GM12875 (cell line): ENCODE results near the gene SORCS2.

ENCODE experiments used
- H3K4me3 ChIP-seq: one replicate; pipeline ENCODE4 v1.5.1; 2011; ENCODE audit warnings: low read depth, low read length, control low read depth
- TF ChIP-seq, protein P1 (sequence below): IDR thresholded peaks from 2 replicates; pipeline ENCODE4 v1.5.1; 2011; ENCODE audit warnings: low read depth, mild to moderate bottlenecking, control low read depth, inconsistent platforms, low read length, moderate library complexity, borderline replicate concordance; ENCODE audit not compliant: insufficient read depth

The SORCS2 gene

DNA sequence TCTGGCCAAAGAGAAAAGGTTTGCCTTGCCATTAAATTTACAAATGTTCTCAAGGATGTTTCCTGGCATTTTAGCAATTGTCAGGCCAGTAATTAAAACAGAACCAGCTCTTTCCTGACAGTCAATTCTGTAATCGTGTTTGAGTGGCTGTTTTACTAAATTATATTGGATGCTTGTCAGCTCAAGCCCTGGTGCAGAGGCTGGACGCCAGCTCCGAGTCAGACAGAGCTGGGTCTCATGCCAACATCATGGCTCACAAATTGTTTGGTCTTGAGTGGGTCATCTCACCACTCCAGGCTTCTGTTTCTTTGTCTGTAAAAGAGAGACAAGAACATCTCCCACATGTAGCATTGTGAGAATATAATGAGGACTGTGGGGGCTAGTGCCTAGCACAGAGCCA, 432.7 kb downstream of the SORCS2 start:
- no peak overlapping the region for H3K4me3 ChIP-seq

DNA sequence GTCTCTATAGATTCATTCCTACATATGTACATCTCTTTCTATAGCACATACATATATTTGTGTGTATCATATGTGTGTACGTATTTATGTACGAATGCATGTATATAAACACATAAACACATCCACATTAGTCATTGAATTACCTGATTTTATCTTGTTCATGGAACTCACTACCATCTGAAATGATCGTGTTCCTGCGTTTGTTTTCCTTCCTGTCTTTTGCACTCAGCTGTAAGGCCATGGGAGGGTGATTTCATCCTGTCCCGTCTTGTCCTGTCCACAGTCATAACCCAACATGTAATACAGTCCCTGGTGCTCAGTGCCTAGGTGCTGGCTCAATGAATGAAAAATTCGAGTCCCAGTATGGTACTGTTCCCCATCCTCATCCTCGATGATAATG, 434.2 kb downstream of the SORCS2 start:
- TF ChIP-seq, protein P1, sequence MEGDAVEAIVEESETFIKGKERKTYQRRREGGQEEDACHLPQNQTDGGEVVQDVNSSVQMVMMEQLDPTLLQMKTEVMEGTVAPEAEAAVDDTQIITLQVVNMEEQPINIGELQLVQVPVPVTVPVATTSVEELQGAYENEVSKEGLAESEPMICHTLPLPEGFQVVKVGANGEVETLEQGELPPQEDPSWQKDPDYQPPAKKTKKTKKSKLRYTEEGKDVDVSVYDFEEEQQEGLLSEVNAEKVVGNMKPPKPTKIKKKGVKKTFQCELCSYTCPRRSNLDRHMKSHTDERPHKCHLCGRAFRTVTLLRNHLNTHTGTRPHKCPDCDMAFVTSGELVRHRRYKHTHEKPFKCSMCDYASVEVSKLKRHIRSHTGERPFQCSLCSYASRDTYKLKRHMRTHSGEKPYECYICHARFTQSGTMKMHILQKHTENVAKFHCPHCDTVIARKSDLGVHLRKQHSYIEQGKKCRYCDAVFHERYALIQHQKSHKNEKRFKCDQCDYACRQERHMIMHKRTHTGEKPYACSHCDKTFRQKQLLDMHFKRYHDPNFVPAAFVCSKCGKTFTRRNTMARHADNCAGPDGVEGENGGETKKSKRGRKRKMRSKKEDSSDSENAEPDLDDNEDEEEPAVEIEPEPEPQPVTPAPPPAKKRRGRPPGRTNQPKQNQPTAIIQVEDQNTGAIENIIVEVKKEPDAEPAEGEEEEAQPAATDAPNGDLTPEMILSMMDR = no peak
- no peak overlapping the region for H3K4me3 ChIP-seq

More for the DNA sequence above, 432.7 kb downstream of the SORCS2 start:
- TF ChIP-seq, protein P1 = no peak

DNA sequence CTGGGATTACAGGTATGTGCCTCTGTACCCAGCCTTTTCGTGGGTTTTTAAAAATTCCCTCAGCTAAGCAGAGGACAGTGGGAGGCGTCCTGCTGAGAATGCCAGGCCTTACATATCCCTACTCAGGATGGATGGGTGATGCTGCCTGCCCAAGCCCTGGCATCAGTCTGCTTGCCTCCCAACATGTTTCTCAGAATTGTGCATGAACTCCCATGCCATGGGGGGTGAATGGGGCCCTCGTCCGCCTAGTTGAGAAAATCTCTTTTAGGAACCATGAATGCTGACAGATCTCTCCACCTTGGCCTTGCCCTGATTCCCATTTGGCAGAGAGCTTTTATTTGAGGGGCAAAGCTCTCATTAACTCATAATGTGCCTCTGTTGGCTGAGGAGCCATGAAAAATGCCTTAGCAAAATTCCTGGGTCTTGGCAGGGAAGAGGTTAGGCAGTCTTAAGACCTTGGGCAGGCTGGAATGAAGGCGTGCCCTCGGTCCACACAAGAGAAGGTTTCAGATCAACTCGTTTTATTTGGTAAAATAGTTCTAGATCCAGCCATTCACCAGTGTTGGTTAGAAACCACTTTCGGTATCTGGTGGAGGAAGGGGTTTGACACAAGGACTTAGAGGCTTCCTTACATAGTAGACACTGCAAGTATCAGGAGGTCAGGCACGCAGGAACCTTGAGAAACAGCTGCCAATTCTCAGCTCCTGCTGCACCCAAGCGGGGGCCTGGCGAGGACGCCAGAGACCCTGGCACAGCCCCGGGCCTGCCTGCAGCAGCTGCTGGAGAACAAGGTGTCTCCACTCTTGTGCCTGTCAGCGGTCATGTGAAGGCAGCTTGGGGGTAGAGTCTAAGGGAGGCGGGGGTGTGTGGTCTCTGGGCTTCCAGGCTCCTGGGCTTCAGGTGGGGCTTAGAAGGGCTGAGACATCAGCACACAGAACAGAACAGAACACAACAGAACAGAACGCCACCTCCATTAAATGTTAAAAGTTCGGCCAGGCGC, 435.2 kb downstream of the SORCS2 start:
- TF ChIP-seq, protein P1 = no peak
- no peak overlapping the region for H3K4me3 ChIP-seq

DNA sequence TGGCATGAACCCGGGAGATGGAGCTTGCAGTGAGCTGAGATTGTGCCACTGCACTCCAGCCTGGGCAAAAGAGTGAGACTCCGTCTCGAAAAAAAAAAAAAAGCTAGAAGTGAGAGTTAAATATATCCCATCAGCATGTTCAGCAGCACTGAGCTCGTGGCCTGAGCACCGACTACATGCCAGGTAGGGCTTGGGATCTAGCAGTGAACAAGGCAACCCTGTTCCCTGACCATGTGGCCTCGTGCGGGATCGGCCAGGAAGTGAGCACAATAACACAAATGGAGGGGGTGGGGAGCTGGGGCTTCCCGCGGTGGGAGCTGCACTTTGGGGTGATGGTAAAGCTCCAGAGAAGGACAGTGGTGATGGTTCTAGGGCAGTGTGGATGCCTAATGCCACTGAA, 436.1 kb downstream of the SORCS2 start:
- H3K4me3 ChIP-seq = no peak overlapping the region
- TF ChIP-seq, protein P1 = no peak

DNA sequence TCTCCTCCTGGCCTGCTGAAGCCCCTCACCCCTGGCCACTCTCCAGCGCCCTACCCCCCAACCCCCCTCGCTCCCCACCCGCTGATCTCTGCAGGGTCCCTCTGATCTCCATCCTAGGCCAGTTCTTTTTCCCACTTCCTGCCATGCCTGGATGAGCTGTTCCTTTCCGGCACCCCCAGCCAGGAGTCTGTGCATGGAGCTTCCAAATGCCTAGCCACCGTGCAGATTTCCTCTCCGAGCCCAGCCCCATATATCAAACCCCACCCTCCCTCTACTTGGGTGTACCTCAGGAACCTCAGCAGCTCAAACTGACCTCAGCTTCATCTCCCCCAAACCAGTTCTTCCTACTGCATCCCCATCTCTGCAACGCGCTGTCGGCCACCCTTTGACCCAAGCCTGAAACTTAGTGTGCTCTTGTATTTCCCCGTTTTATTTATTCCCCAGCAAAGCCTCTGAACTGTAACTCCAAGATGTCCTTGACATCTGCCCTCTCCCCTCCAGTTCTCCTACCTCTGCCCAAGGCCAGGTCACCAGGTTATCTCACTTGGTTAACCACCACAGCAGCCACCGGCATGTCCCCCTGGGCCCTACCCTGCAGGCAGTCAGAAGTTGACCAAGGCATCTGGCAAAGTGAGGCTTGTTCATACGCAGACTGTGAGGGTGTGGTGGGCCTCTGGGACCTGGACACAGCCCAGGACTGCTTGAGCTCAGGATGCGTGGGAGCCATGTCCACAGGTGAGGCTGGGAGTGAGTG, 437.3 kb downstream of the SORCS2 start:
- TF ChIP-seq, protein P1 = no peak
- no peak overlapping the region for H3K4me3 ChIP-seq

DNA sequence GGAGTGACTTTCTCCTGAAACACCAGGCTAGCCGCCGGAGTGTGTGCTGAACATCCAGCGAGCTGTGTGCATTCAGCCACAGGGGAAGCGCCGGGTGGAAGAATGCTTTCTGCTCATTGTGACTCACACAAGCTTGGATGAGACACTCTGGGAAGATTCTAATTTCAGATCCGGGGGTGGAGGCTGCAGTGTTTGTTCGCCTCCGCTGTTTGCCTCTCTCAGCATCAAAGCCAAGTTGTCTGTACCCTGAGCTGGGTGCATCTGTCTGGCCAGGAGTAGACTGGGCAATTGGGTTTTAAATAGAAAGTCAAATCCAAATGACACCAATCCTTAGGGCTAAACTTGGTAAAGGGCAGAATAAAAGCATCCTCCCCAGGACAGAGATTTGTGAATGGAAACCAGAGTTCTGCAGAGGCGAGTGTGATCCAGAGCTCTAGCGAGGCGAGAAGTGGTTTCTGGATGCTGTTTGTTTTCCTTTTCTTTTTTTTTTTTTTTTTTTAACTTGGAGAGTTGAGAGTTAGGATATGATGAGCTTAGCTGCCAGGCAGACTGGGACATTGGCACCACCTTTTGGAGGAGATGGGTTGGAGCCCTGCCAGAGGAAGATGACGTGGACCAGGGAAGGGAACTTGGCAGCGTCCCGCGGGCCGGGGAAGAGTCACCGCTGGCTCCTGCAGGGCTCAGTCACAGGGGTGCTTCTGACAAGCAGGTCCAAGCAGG, 438.4 kb downstream of the SORCS2 start:
- TF ChIP-seq, protein P1 = no peak
- no peak overlapping the region for H3K4me3 ChIP-seq
